Measurements from ENCODE around the gene RADX.
A peak's percentile ranks its signal among the peaks of the same experiment; 100 is the strongest.

RADX gene

GRCh38 chrX:106588801-106589200 is 23.0 kb upstream of the RADX start:
- H3K4me1 Mint-ChIP-seq = no peaks in the 10 kb centered on the region
- TF ChIP-seq CTCF (IDR thresholded peaks at IDR 0.05) = no peak
- H3K4me3 Mint-ChIP-seq = no peak overlapping the region
- no peak for DNase-seq
- no peak overlapping the region for H3K27ac Mint-ChIP-seq
- peaks cover 3% of the 10 kb centered on the region for H3K9me3 Mint-ChIP-seq
- no peaks in the 10 kb centered on the region for H3K27me3 Mint-ChIP-seq (ENCODE audit: low read depth, poor library complexity)
- no peaks in the 10 kb centered on the region for H3K36me3 Mint-ChIP-seq (ENCODE audit: low read depth)

DNA sequence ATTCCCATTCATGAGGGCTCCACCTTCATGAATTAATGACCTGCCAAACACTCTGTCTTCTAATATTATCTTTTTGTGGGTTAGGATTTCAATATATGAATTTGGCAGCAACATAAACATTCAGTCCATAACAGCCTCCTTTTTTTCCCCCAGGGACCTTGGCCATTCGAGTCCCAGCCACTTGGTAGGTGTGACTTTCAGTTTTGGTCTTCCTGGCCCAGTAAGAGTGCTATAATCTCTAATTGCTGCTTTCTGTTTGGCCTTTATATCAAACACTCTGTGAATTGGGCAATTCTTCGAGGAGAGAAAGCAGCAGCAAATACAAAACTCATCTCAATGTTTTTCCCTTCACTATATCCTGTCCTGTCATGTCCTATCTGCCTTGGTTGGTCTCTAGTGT is 12.4 kb upstream of the RADX start:
- Mint-ChIP-seq H3K36me3 (ENCODE audit: low read depth) (no peaks in the 10 kb centered on the region), H3K9me3 (peaks cover 16% of the 10 kb centered on the region), H3K27ac (no peak overlapping the region), H3K4me3 (no peak overlapping the region), H3K4me1 (no peaks in the 10 kb centered on the region), H3K27me3 (ENCODE audit: low read depth, poor library complexity) (peaks cover 2% of the 10 kb centered on the region)
- DNase-seq = no peak
- TF ChIP-seq CTCF (IDR thresholded peaks at IDR 0.05) = no peak

- Mint-ChIP-seq H3K27ac (no peak overlapping the region), H3K4me1 (peaks cover 3% of the 10 kb centered on the region), H3K36me3 (ENCODE audit: low read depth) (no peaks in the 10 kb centered on the region), H3K9me3 (peaks cover 18% of the 10 kb centered on the region), H3K27me3 (ENCODE audit: low read depth, poor library complexity) (peaks cover 17% of the 10 kb centered on the region), H3K4me3 (no peak overlapping the region)
- DNase-seq = no peak
- no peak for TF ChIP-seq CTCF (IDR thresholded peaks at IDR 0.05)
These were observed 5.2 kb upstream of the RADX start for GRCh38 chrX:106606571-106606970.

GRCh38 chrX:106608016-106608415 is 3.8 kb upstream of the RADX start:
- H3K4me3 Mint-ChIP-seq = no peak overlapping the region
- no peaks in the 10 kb centered on the region for H3K36me3 Mint-ChIP-seq (ENCODE audit: low read depth)
- no peak for DNase-seq
- peaks cover 12% of the 10 kb centered on the region for H3K9me3 Mint-ChIP-seq
- no peak for TF ChIP-seq CTCF (IDR thresholded peaks at IDR 0.05)
- no peak overlapping the region for H3K27ac Mint-ChIP-seq
- peaks cover 28% of the 10 kb centered on the region for H3K27me3 Mint-ChIP-seq (ENCODE audit: low read depth, poor library complexity)
- peaks cover 13% of the 10 kb centered on the region for H3K4me1 Mint-ChIP-seq

GRCh38 chrX:106611317-106611678 is 480 bp upstream of the RADX start:
- TF ChIP-seq CTCF (IDR thresholded peaks at IDR 0.05) = no peak
- Mint-ChIP-seq H3K27me3 (ENCODE audit: low read depth, poor library complexity) (peaks cover 31% of the 10 kb centered on the region), H3K36me3 (ENCODE audit: low read depth) (no peaks in the 10 kb centered on the region), H3K9me3 (peaks cover 4% of the 10 kb centered on the region), H3K27ac (no peak overlapping the region), H3K4me1 (peaks cover 18% of the 10 kb centered on the region), H3K4me3 (peak overlapping the region; percentile 81)
- DNase-seq = no peak

- Mint-ChIP-seq H3K9me3 (peaks cover 4% of the 10 kb centered on the region), H3K27ac (no peak overlapping the region), H3K4me1 (peaks cover 18% of the 10 kb centered on the region), H3K36me3 (ENCODE audit: low read depth) (no peaks in the 10 kb centered on the region), H3K4me3 (peak overlapping the region; percentile 81), H3K27me3 (ENCODE audit: low read depth, poor library complexity) (peaks cover 31% of the 10 kb centered on the region)
- DNase-seq = no peak
- TF ChIP-seq CTCF (IDR thresholded peaks at IDR 0.05) = no peak
These were observed 600 bp downstream of the RADX start for GRCh38 chrX:106612393-106612763.

Measured in nephron progenitor cell (in vitro differentiated cells).